GM12891 (cell line): ENCODE measurements around the gene HELZ2. TPM values are rescaled to one million over a fixed set of nuclear protein-coding genes. Genes with fewer than 3 reads are reported as not detected.
A peak's percentile ranks its signal among the peaks of the same experiment; 100 is the strongest.
"Not testable (repeated sequence)": the region's sequence is repeated elsewhere in the genome, so short reads cannot be mapped to it uniquely, and the experiment has no call there.

Source experiments
- DNase-seq: peaks from one replicate; pipeline ENCODE4 v3.0.0; 2011; ENCODE audit warnings: low spot score; ENCODE audit not compliant: insufficient read length
- FAIRE-seq: peaks from 2 replicates; lab custom pipeline; 2011; peaks lifted over from hg19 to GRCh38; lab: Jason Lieb, UNC
- PAX5 ChIP-seq: IDR thresholded peaks from 2 replicates; pipeline ENCODE4 v1.6.1; 2011; ENCODE audit warnings: low read length, moderate library complexity, mild to moderate bottlenecking; ENCODE audit not compliant: insufficient read depth, severe bottlenecking
- POLR2A ChIP-seq: IDR thresholded peaks from 2 replicates; pipeline ENCODE4 v1.6.1; 2011; ENCODE audit warnings: low read depth, low read length, control low read depth
- POLR2AphosphoS5 ChIP-seq: IDR thresholded peaks from 2 replicates; pipeline ENCODE4 v1.6.1; 2011; ENCODE audit warnings: low read depth, low read length, control low read depth
- POU2F2 ChIP-seq: IDR thresholded peaks from 2 replicates; pipeline ENCODE4 v1.6.1; 2011; ENCODE audit warnings: low read depth, mild to moderate bottlenecking, control low read depth, low read length, moderate library complexity
- SPI1 ChIP-seq: IDR thresholded peaks from 2 replicates; pipeline ENCODE4 v1.6.1; 2011; ENCODE audit warnings: low read depth, low read length, control low read depth
- TAF1 ChIP-seq: IDR thresholded peaks from 2 replicates; pipeline ENCODE4 v1.6.1; 2011; ENCODE audit warnings: low read depth, low read length, control low read depth
- polyA plus RNA-seq: library from polyadenylated mRNA; unstranded; fragments of >200 nt; gene quantifications from one replicate; pipeline ENCODE4 v1.2.1, GENCODE V29; 2012; ENCODE audit warnings: low read depth, missing spikeins, inconsistent platforms; ENCODE audit not compliant: missing spikeins

Gene HELZ2, protein sequence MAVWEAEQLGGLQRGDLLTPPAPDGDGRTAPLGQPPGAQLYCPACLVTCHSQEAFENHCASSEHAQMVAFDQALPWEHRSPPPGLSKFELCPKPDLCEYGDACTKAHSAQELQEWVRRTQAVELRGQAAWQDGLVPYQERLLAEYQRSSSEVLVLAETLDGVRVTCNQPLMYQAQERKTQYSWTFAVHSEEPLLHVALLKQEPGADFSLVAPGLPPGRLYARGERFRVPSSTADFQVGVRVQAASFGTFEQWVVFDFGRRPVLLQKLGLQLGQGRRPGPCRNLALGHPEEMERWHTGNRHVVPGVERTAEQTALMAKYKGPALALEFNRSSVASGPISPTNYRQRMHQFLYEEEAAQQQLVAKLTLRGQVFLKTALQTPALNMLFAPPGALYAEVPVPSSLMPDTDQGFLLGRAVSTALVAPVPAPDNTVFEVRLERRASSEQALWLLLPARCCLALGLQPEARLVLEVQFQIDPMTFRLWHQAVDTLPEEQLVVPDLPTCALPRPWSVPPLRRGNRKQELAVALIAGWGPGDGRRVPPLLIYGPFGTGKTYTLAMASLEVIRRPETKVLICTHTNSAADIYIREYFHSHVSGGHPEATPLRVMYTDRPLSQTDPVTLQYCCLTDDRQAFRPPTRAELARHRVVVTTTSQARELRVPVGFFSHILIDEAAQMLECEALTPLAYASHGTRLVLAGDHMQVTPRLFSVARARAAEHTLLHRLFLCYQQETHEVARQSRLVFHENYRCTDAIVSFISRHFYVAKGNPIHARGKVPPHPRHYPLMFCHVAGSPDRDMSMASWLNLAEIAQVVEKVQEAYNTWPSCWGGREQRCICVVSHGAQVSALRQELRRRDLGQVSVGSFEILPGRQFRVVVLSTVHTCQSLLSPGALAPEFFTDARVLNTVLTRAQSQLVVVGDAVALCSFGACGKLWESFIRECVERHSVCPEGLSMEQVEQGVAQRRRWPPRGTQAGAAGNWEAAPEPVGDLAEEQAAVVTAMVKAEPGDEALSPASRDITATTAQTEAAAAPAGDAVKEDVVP (N-terminal part only)
- 12.6 TPM for polyA plus RNA-seq

DNA sequence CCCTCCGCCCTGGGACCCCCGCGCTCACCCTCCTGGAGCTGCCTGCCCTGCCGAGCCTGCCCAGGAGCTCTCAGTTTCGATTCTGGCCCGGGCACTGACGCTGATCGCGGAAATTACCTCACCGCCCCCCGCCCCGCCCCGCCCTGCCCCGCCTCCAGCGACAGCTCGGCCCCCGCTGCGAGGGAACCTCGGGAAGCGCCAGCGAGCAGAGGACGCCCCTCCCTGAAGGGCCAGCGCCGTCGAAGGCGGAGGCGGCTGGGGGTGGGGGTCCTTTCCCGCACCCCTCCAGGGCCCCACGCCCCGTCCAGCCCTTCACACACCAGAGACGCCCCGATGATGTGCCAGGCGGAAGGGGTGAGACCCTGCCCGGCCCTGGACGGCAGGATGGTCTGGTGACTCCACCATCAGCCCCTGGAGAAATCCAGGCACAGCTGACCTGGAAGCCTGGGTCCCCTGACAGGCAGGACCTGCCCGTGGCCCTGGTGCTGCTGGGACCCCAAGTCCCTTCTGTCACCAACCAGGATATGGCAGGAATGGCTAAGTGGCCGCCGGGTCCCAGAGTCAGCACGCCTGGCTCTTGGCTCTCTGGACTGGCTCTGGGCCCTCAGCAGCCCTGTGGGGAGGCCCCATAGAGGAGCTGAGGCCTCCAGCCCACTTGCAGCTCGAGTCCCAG is at the start of gene HELZ2:
Gene HELZ2 (minus strand): TSS at position 84 of the 673 bp plus-strand sequence. CDS start 1,854 bp downstream, outside the sequence.
- DNase-seq (peak; percentile 84), FAIRE-seq (no peak)
- no peak for TF ChIP-seq POU2F2
- TF ChIP-seq TAF1 = no peak
- no peak for TF ChIP-seq SPI1
- TF ChIP-seq PAX5 = no peak
- no peak for TF ChIP-seq POLR2A
- TF ChIP-seq POLR2AphosphoS5 = no peak

DNA sequence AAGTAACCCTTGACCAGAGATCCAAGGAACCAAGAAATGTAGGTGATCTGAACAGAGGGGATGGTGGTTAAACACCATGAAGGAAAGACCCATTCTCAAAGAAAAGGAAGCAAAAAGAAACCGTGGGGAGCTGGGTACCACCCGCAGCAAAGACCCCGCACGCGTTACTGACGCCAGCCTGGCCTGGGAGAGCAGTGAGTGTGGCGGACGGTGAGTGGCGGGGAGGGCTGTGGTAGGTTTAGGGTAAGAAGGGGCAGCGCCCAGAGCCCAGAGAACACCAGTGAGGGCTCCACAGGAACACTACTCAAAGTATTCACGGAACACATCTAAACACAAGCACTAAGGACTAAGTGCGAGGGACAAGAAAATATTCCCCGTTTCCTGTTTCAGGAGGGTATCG is 48.7 kb upstream of the HELZ2 start:
- TF ChIP-seq TAF1 (no peak), PAX5 (no peak), POLR2AphosphoS5 (no peak), SPI1 (no peak), POLR2A (no peak), POU2F2 (no peak)
- FAIRE-seq = no peak
- no peak for DNase-seq

DNA sequence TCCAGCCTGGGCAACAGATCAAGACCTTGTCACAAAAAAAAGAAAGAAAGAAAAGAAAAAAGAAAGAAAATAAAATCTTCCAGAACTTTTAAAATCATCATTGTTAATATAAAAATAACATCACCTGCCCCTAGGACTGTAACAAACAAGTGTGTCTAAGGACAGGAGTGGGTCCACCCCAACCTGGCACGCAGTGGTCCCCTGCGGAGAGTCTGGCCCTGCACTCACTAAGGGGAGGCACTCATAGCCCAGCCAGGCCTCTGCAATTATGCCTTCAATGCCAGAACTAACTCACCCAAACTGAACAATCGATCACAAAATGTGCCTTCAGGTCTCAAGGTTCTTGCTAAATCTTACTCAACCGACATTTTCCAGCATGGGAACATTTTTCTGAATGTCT is 48.1 kb upstream of the HELZ2 start:
- DNase-seq = no peak
- no peak for FAIRE-seq
- TF ChIP-seq POU2F2 (no peak), TAF1 (no peak), PAX5 (no peak), POLR2A (no peak)

DNA sequence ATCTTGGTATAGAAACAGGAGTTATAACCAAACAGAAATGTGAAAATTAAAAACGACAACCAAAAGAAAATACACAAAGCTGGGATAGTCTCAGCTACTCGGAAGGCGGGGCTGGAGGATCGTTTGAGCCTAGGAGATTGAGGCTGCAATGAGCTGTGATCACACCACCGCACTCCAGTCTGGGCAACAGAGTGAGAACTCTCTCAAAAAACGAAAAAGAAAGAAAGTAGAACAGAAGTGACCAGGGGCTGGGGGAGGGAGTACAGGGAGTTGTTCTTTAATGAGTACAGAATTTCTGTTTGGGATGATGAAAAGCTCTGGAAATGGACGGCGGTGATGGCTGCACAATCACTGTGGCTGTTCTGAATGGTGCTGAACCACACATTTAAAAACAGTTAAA is 47.0 kb upstream of the HELZ2 start:
- DNase-seq (no peak), FAIRE-seq (no peak)
- TF ChIP-seq POLR2A (no peak), POLR2AphosphoS5 (no peak), TAF1 (no peak), POU2F2 (no peak), PAX5 (no peak), SPI1 (no peak)

DNA sequence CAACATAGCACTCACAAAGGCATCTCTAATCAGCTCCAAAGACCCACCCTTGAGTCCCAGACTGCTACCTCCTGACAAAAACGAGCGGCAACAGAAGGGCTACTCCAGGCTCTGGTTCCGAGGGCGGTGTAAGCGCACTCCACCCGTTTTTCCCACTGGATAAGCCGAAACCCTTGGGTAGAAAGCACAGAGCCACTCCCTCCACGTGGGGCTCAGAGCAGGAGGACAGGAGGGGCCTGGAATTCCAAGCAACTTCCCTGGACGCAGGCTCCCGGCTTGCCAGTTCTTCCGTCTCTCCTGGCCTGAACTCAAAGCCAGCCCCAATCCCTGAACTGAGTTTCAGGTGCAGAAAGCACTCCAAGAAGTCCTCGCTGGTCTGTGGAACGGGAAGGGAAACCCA is 45.5 kb upstream of the HELZ2 start:
- no peak for TF ChIP-seq POLR2A
- no peak for TF ChIP-seq SPI1
- TF ChIP-seq POLR2AphosphoS5 = no peak
- no peak for TF ChIP-seq POU2F2
- TF ChIP-seq TAF1 = no peak
- TF ChIP-seq PAX5 = no peak
- FAIRE-seq (no peak), DNase-seq (no peak)

DNA sequence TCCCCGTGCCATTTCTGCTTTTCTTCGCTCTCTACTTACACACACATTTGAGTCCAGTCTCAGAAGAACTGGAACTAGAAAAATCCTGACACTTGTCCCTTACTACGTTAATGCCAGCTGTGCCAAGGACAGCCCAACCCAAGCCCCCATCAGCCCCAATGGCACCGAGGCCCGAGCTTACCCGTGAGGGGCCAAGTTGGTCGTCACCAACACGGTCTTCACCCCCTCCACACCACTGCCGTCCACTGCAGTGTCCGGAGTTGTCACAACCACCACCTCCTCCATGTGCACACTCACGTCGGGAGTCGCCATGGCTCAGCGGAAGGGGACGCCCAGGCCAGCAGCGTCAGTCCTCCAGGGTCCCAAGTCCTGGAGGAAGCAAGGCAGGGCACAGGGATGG is 45.0 kb upstream of the HELZ2 start:
- FAIRE-seq = no peak
- TF ChIP-seq POLR2AphosphoS5 = no peak
- TF ChIP-seq POU2F2 = no peak
- no peak for TF ChIP-seq SPI1
- no peak for TF ChIP-seq TAF1
- TF ChIP-seq PAX5 = no peak
- no peak for TF ChIP-seq POLR2A
- DNase-seq = no peak

DNA sequence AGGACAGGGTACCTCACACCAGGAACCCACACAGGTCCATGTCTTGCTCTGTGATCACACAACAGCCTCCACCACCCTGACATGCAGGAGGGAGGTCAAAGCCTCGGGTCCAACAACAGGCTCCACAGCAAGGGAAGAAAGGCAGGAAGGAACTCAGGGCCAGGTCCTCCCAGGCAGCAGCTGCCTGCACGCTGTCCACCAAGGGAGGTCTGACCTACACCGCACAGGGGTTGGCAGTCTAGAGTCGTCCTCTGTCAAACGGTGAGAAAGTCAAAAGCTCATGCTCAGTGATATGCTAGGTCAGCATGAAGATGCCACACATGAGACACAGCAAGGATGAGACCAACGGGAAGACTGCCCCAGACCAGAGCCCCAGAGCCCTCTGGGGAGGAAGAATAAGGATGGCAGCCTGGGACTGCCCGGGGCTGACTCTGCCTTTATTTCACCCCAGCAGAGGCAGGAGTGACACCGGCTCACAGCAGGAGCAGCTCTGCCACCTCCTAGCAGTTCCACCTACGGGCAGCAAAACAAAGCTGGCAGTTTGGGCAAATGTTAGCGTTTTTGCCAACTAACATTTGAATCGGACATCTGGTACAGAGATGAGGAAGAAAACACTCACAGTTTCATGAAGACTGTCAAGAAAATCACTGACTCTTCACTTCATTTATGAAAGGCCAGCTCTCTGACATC is 44.4 kb upstream of the HELZ2 start:
- no peak for FAIRE-seq
- TF ChIP-seq POLR2A (no peak), POLR2AphosphoS5 (no peak), SPI1 (no peak), PAX5 (no peak), TAF1 (no peak), POU2F2 (no peak)

DNA sequence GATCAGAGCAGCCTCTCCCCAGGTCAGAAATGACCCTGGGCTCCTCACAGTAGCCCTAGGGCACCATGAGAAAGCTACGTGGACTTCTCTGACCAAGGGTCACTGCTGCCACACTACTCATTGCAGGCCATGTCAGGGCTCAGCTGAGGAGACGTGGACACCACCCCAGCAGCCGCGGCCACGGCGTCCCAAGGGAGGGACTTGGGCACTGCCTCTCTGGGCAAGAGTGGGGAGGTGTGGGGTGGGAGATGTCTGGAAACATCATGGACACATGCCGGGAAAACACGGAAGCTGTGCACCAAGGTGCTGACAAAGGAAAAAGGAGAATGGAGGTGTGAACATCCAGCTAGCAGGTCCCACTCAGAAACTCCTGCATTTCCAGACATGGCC is 43.8 kb upstream of the HELZ2 start:
- TF ChIP-seq TAF1 (no peak), POU2F2 (no peak), SPI1 (no peak), POLR2A (no peak), PAX5 (no peak), POLR2AphosphoS5 (no peak)
- FAIRE-seq (no peak), DNase-seq (no peak)

More for the DNA sequence above, 44.4 kb upstream of the HELZ2 start:
- no peak for DNase-seq

DNA sequence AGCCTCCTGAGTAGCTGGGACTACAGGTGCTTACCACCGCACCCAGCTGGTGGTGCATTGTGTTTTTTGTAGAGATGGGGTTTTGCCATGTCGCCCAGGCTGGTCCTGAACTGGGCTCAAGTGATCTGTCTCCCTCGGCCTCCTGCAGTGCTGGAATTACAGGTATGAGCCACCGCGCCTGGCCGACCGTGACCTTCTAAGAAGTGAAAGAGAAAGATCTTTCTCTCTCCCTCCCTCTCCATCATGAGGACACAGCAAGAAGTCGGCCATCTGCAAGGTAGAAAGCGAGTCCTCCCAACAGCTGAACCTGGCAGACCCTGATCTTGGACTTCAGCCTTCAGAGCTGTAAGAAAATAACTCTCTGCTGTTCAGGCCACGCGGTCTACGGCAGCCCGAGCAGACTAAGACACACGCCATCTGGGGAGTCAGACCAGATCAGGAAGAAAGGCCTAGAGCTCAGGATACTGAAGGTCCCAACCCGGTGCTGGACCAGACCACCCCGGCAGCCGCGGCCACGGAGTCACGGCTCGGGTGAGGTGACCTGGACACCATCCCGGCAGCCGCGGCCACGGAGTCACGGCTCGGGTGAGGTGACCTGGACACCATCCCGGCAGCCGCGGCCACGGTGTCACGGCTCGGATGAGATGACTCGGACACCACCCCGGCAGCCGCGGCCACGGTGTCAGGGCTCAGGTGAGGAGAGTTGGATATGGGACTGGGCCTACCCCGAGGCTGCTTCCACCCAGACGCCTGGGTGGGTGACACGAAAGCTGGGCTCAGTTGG is 43.2 kb upstream of the HELZ2 start:
- FAIRE-seq = no peak
- no peak for TF ChIP-seq POLR2A
- peak; percentile 96 for TF ChIP-seq PAX5

DNA sequence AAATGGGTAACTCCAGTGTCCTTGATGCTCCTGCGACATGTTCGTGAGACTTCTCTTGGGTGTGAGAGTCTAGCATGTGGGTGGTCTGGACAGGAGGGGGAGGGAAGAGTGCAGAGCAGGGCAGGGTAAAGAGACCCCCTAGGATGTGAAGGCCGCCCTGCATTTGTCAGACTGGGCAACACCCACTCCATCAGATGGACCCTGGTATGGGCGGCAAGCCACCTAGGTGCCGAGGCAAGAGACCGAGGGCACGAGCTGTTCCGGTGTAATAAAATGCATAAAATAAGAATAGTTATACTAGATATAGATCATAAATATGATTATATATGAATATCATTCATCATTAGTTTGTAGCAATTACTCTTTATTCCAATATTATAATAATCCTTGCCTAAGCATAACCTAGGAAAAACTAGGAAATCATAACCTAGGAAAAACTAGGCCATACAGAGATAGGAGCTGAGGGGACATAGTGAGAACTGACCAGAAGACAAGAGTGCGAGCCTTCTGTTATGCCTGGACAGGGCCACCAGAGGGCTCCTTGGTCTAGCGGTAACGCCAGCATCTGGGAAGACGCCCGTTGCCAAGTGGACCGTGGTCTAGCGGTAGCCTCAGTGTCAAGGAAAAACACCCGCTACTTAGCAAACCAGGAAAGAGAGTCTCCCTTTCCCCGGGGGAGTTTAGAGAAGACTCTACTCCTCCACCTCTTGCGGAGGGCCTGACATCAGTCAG is 40.0 kb upstream of the HELZ2 start:
- FAIRE-seq, DNase-seq: not testable (repeated sequence)

More for the DNA sequence above, 43.2 kb upstream of the HELZ2 start:
- no peak for DNase-seq
